ENCODE measurements around the gene POLD4.
A peak's percentile ranks its signal among the peaks of the same experiment; 100 is the strongest.
"Not testable (repeated sequence)": the region's sequence is repeated elsewhere in the genome, so short reads cannot be mapped to it uniquely, and the experiment has no call there.

Gene POLD4

GRCh38 chr11:67320691-67321090, 32.7 kb downstream of the POLD4 start:
- 83 to 85% methylated on average over 2 of the region's 2 CpGs for WGBS, 2 experiments (ENCODE audit: insufficient coverage in 2 of 2)

GRCh38 chr11:67320011-67320410, 33.3 kb downstream of the POLD4 start:
- WGBS, 2 experiments (ENCODE audit: insufficient coverage in 2 of 2): 71 to 92% methylated on average over 1 to 3 of the region's 3 CpGs
- H3K9me3 ChIP-seq (ENCODE audit: control insufficient read depth, low read length): no peaks in the 10 kb centered on the region
- no peak overlapping the region for H3K4me3 ChIP-seq (ENCODE audit: extremely low read depth, insufficient read depth, low read length, poor library complexity, severe bottlenecking)
- no peak overlapping the region for H3K27ac ChIP-seq (ENCODE audit: low read depth, low read length, severe bottlenecking)
- H3K4me1 ChIP-seq (ENCODE audit: control insufficient read depth, insufficient read depth, low read length, poor library complexity, severe bottlenecking): peaks cover 3% of the 10 kb centered on the region
- H3K36me3 ChIP-seq (ENCODE audit: control insufficient read depth, insufficient read depth, low read length): no peaks in the 10 kb centered on the region

More at GRCh38 chr11:67320691-67321090, 32.7 kb downstream of the POLD4 start:
- H3K4me3 ChIP-seq (ENCODE audit: extremely low read depth, insufficient read depth, low read length, poor library complexity, severe bottlenecking): no peak overlapping the region
- H3K9me3 ChIP-seq (ENCODE audit: control insufficient read depth, low read length): no peaks in the 10 kb centered on the region
- H3K27ac ChIP-seq (ENCODE audit: low read depth, low read length, severe bottlenecking): no peak overlapping the region
- peaks cover 3% of the 10 kb centered on the region for H3K4me1 ChIP-seq (ENCODE audit: control insufficient read depth, insufficient read depth, low read length, poor library complexity, severe bottlenecking)
- no peaks in the 10 kb centered on the region for H3K36me3 ChIP-seq (ENCODE audit: control insufficient read depth, insufficient read depth, low read length)

GRCh38 chr11:67318876-67319275, 34.5 kb downstream of the POLD4 start:
- H3K9me3 ChIP-seq (ENCODE audit: control insufficient read depth, low read length); H3K36me3 ChIP-seq (ENCODE audit: control insufficient read depth, insufficient read depth, low read length); H3K4me3 ChIP-seq (ENCODE audit: extremely low read depth, insufficient read depth, low read length, poor library complexity, severe bottlenecking); H3K27ac ChIP-seq (ENCODE audit: low read depth, low read length, severe bottlenecking); H3K4me1 ChIP-seq (ENCODE audit: control insufficient read depth, insufficient read depth, low read length, poor library complexity, severe bottlenecking): not testable (repeated sequence)
- 84 to 90% methylated on average over 12 of the region's 12 CpGs for WGBS, 2 experiments (ENCODE audit: insufficient coverage in 2 of 2)

- H3K9me3 ChIP-seq (ENCODE audit: control insufficient read depth, low read length): no peaks in the 10 kb centered on the region
- no peaks in the 10 kb centered on the region for H3K36me3 ChIP-seq (ENCODE audit: control insufficient read depth, insufficient read depth, low read length)
- 3 to 4% methylated on average over 45 to 51 of the region's 53 CpGs for WGBS, 2 experiments (ENCODE audit: insufficient coverage in 2 of 2)
- H3K4me3 ChIP-seq (ENCODE audit: extremely low read depth, insufficient read depth, low read length, poor library complexity, severe bottlenecking): peak overlapping the region; percentile 67
- H3K4me1 ChIP-seq (ENCODE audit: control insufficient read depth, insufficient read depth, low read length, poor library complexity, severe bottlenecking): peaks cover 3% of the 10 kb centered on the region
- no peak overlapping the region for H3K27ac ChIP-seq (ENCODE audit: low read depth, low read length, severe bottlenecking)
Measured at GRCh38 chr11:67317888-67318555, 35.3 kb downstream of the POLD4 start.

GRCh38 chr11:67317205-67317887, 36.0 kb downstream of the POLD4 start:
- WGBS, 2 experiments (ENCODE audit: insufficient coverage in 2 of 2): 0 to 1% methylated on average over 42 to 54 of the region's 55 CpGs

GRCh38 chr11:67316882-67317204, 36.5 kb downstream of the POLD4 start:
- WGBS, 2 experiments (ENCODE audit: insufficient coverage in 2 of 2): 1% methylated on average over 8 of the region's 10 CpGs; no CpG with 5 or more reads in 1 of the 2 experiments
- peak overlapping the region; percentile 67 for H3K4me3 ChIP-seq (ENCODE audit: extremely low read depth, insufficient read depth, low read length, poor library complexity, severe bottlenecking)

More at GRCh38 chr11:67317205-67317887, 36.0 kb downstream of the POLD4 start:
- H3K4me3 ChIP-seq (ENCODE audit: extremely low read depth, insufficient read depth, low read length, poor library complexity, severe bottlenecking): peak overlapping the region; percentile 67
- H3K4me1 ChIP-seq (ENCODE audit: control insufficient read depth, insufficient read depth, low read length, poor library complexity, severe bottlenecking): peaks cover 3% of the 10 kb centered on the region
- H3K9me3 ChIP-seq (ENCODE audit: control insufficient read depth, low read length): no peaks in the 10 kb centered on the region
- no peaks in the 10 kb centered on the region for H3K36me3 ChIP-seq (ENCODE audit: control insufficient read depth, insufficient read depth, low read length)
- H3K27ac ChIP-seq (ENCODE audit: low read depth, low read length, severe bottlenecking): peak overlapping the region; percentile 71

GRCh38 chr11:67315325-67315909, 37.9 kb downstream of the POLD4 start:
- Histone ChIP-seq H3K4me1 (ENCODE audit: control insufficient read depth, insufficient read depth, low read length, poor library complexity, severe bottlenecking) (peaks cover 3% of the 10 kb centered on the region), H3K36me3 (ENCODE audit: control insufficient read depth, insufficient read depth, low read length) (no peaks in the 10 kb centered on the region), H3K4me3 (ENCODE audit: extremely low read depth, insufficient read depth, low read length, poor library complexity, severe bottlenecking) (no peak overlapping the region), H3K27ac (ENCODE audit: low read depth, low read length, severe bottlenecking) (no peak overlapping the region), H3K9me3 (ENCODE audit: control insufficient read depth, low read length) (no peaks in the 10 kb centered on the region)
- WGBS, 2 experiments (ENCODE audit: insufficient coverage in 2 of 2): 87 to 97% methylated on average over 4 to 5 of the region's 9 CpGs

More at GRCh38 chr11:67316882-67317204, 36.5 kb downstream of the POLD4 start:
- Histone ChIP-seq H3K4me1 (ENCODE audit: control insufficient read depth, insufficient read depth, low read length, poor library complexity, severe bottlenecking) (peaks cover 3% of the 10 kb centered on the region), H3K9me3 (ENCODE audit: control insufficient read depth, low read length) (no peaks in the 10 kb centered on the region), H3K27ac (ENCODE audit: low read depth, low read length, severe bottlenecking) (peak overlapping the region; percentile 71), H3K36me3 (ENCODE audit: control insufficient read depth, insufficient read depth, low read length) (no peaks in the 10 kb centered on the region)

- Histone ChIP-seq H3K9me3 (ENCODE audit: control insufficient read depth, low read length) (no peaks in the 10 kb centered on the region), H3K4me3 (ENCODE audit: extremely low read depth, insufficient read depth, low read length, poor library complexity, severe bottlenecking) (no peak overlapping the region), H3K36me3 (ENCODE audit: control insufficient read depth, insufficient read depth, low read length) (peaks cover 4% of the 10 kb centered on the region), H3K27ac (ENCODE audit: low read depth, low read length, severe bottlenecking) (no peak overlapping the region), H3K4me1 (ENCODE audit: control insufficient read depth, insufficient read depth, low read length, poor library complexity, severe bottlenecking) (peaks cover 3% of the 10 kb centered on the region)
- whole genome bisulfite sequencing, 2 experiments (ENCODE audit: insufficient coverage in 2 of 2): 75 to 100% methylated on average over 2 of the region's 2 CpGs
Measured at GRCh38 chr11:67314218-67314617, 39.1 kb downstream of the POLD4 start.

GRCh38 chr11:67313125-67313890, 40.0 kb downstream of the POLD4 start:
- Histone ChIP-seq H3K4me1 (ENCODE audit: control insufficient read depth, insufficient read depth, low read length, poor library complexity, severe bottlenecking) (no peaks in the 10 kb centered on the region), H3K9me3 (ENCODE audit: control insufficient read depth, low read length) (no peaks in the 10 kb centered on the region), H3K36me3 (ENCODE audit: control insufficient read depth, insufficient read depth, low read length) (peaks cover 4% of the 10 kb centered on the region), H3K4me3 (ENCODE audit: extremely low read depth, insufficient read depth, low read length, poor library complexity, severe bottlenecking) (no peak overlapping the region), H3K27ac (ENCODE audit: low read depth, low read length, severe bottlenecking) (no peak overlapping the region)
- 87 to 91% methylated on average over 5 to 9 of the region's 11 CpGs for WGBS, 2 experiments (ENCODE audit: insufficient coverage in 2 of 2)

- Histone ChIP-seq H3K4me3 (ENCODE audit: extremely low read depth, insufficient read depth, low read length, poor library complexity, severe bottlenecking) (no peak overlapping the region), H3K9me3 (ENCODE audit: control insufficient read depth, low read length) (no peaks in the 10 kb centered on the region), H3K4me1 (ENCODE audit: control insufficient read depth, insufficient read depth, low read length, poor library complexity, severe bottlenecking) (no peaks in the 10 kb centered on the region), H3K36me3 (ENCODE audit: control insufficient read depth, insufficient read depth, low read length) (peaks cover 4% of the 10 kb centered on the region), H3K27ac (ENCODE audit: low read depth, low read length, severe bottlenecking) (no peak overlapping the region)
- WGBS, 2 experiments (ENCODE audit: insufficient coverage in 2 of 2): 93% methylated on average over 14 to 16 of the region's 22 CpGs
Measured at GRCh38 chr11:67312187-67313021, 40.9 kb downstream of the POLD4 start.
